HEK293 (cell line): ENCODE measurements around the gene JAZF1.

ENCODE experiments used
- CTCF ChIA-PET: fragments of 350-600 bp; formaldehyde crosslinking; extraction: SDS; loops from one replicate; lab custom pipeline; 2021; ENCODE audit warnings: antibody characterized with exemption; lab: Yijun Ruan, JAX
- POLR2A ChIA-PET: fragments of 300-600 bp; formaldehyde crosslinking; extraction: SDS; loops from one replicate; lab custom pipeline; 2020; ENCODE audit warnings: antibody characterized with exemption, inconsistent platforms; lab: Yijun Ruan, JAX
- H3K27ac ChIP-seq: fragments of 200-500 bp; sonication (Bioruptor generic); 2 replicates; pipeline ENCODE4 v1.5.1; 2014; ENCODE audit warnings: low read depth, low read length, control low read depth, inconsistent platforms; ENCODE audit errors: extremely low read depth
- H3K36me3 ChIP-seq, 2 experiments: fragments of 200-500 bp in 1 of 2; sonication (Bioruptor generic) in 1 of 2; 1 replicate in 1 of 2; 2 replicates in 1 of 2; pipeline ENCODE4 v1.5.1; 2014 to 2017; ENCODE audit warnings: inconsistent platforms in 2 of 2, low read length in 2 of 2; ENCODE audit not compliant: control insufficient read depth in 2 of 2, insufficient read depth in 1 of 2
- H3K4me1 ChIP-seq: fragments of 200-500 bp; sonication (Bioruptor generic); 2 replicates; pipeline ENCODE4 v1.5.1; 2014; ENCODE audit warnings: mild to moderate bottlenecking, low read length, inconsistent platforms; ENCODE audit not compliant: control insufficient read depth, insufficient read depth
- H3K4me3 ChIP-seq: 2 replicates; pipeline ENCODE4 v1.5.1; 2011; ENCODE audit warnings: low read depth, mild to moderate bottlenecking, control low read depth, low read length, moderate library complexity
- H3K9me3 ChIP-seq: fragments of 200-500 bp; sonication (Bioruptor generic); 2 replicates; pipeline ENCODE4 v1.5.1; 2014; ENCODE audit warnings: low read depth, low read length, inconsistent platforms; ENCODE audit not compliant: control insufficient read depth, insufficient read depth
- ATF2 ChIP-seq: fragments of 450-650 bp; formaldehyde crosslinking; IDR thresholded peaks from 2 replicates; pipeline ENCODE4 v1.5.1; 2016; ENCODE audit warnings: missing biosample characterization, missing genetic modification characterization, low read depth
- EGR2 ChIP-seq: fragments of 450-650 bp; formaldehyde crosslinking; IDR thresholded peaks from 2 replicates; pipeline ENCODE4 v1.5.1; 2016; ENCODE audit warnings: low read depth, missing biosample characterization, missing genetic modification characterization
- OSR2 ChIP-seq: fragments of 450-650 bp; formaldehyde crosslinking; IDR thresholded peaks from 2 replicates; pipeline ENCODE4 v1.5.1; 2016; ENCODE audit warnings: missing biosample characterization, missing genetic modification characterization
- PRDM1 ChIP-seq: fragments of 450-650 bp; formaldehyde crosslinking; IDR thresholded peaks from 2 replicates; pipeline ENCODE4; 2016; ENCODE audit warnings: missing biosample characterization, missing genetic modification characterization
- PRDM10 ChIP-seq: fragments of 450-650 bp; formaldehyde crosslinking; IDR thresholded peaks from 2 replicates; pipeline ENCODE4 v1.5.1; 2016; ENCODE audit warnings: missing biosample characterization, missing genetic modification characterization
- ZBTB10 ChIP-seq: fragments of 450-650 bp; formaldehyde crosslinking; IDR thresholded peaks from 2 replicates; pipeline ENCODE4 v1.5.1; 2016; ENCODE audit warnings: missing biosample characterization, missing genetic modification characterization
- ZBTB17 ChIP-seq: fragments of 450-650 bp; formaldehyde crosslinking; IDR thresholded peaks from 2 replicates; pipeline ENCODE4 v1.5.1; 2016; ENCODE audit warnings: missing biosample characterization, missing genetic modification characterization
- ZBTB21 ChIP-seq: fragments of 450-650 bp; formaldehyde crosslinking; IDR thresholded peaks from 2 replicates; pipeline ENCODE4 v1.5.1; 2017; ENCODE audit warnings: missing biosample characterization, missing genetic modification characterization
- ZFHX2 ChIP-seq: fragments of 450-650 bp; formaldehyde crosslinking; conservative IDR thresholded peaks from 2 replicates; pipeline ENCODE4 v1.5.1; 2016; ENCODE audit warnings: missing biosample characterization, missing genetic modification characterization
- ZFP3 ChIP-seq: fragments of 450-650 bp; formaldehyde crosslinking; IDR thresholded peaks from 2 replicates; pipeline ENCODE4 v1.5.1; 2016; ENCODE audit warnings: low read depth, missing biosample characterization, missing genetic modification characterization
- ZIC2 ChIP-seq: fragments of 450-650 bp; formaldehyde crosslinking; IDR thresholded peaks from 2 replicates; pipeline ENCODE4 v1.5.1; 2016; ENCODE audit warnings: missing biosample characterization, missing genetic modification characterization
- ZNF221 ChIP-seq: fragments of 450-650 bp; formaldehyde crosslinking; IDR thresholded peaks from 2 replicates; pipeline ENCODE4 v1.5.1; 2017; ENCODE audit warnings: missing biosample characterization, missing genetic modification characterization, borderline replicate concordance
- ZNF24 ChIP-seq: fragments of 450-650 bp; formaldehyde crosslinking; IDR thresholded peaks from 2 replicates; pipeline ENCODE4 v1.5.1; 2016; ENCODE audit warnings: missing biosample characterization, missing genetic modification characterization
- ZNF248 ChIP-seq: fragments of 450-650 bp; formaldehyde crosslinking; IDR thresholded peaks from 2 replicates; pipeline ENCODE4 v1.5.1; 2017; ENCODE audit warnings: missing biosample characterization, missing genetic modification characterization
- ZNF335 ChIP-seq: fragments of 450-650 bp; formaldehyde crosslinking; conservative IDR thresholded peaks from 2 replicates; pipeline ENCODE4 v1.5.1; 2016; ENCODE audit warnings: missing biosample characterization, missing genetic modification characterization
- ZNF341 ChIP-seq: fragments of 450-650 bp; formaldehyde crosslinking; IDR thresholded peaks from 2 replicates; pipeline ENCODE4; 2016; ENCODE audit warnings: low read depth, missing biosample characterization, missing genetic modification characterization
- ZNF362 ChIP-seq: fragments of 450-650 bp; formaldehyde crosslinking; IDR thresholded peaks from 2 replicates; pipeline ENCODE4 v1.5.1; 2016; ENCODE audit warnings: missing biosample characterization, missing genetic modification characterization
- ZNF366 ChIP-seq: fragments of 450-650 bp; formaldehyde crosslinking; conservative IDR thresholded peaks from 2 replicates; pipeline ENCODE4 v1.5.1; 2016; ENCODE audit warnings: missing biosample characterization, missing genetic modification characterization
- ZNF530 ChIP-seq: fragments of 450-650 bp; formaldehyde crosslinking; IDR thresholded peaks from 2 replicates; pipeline ENCODE4 v1.5.1; 2016; ENCODE audit warnings: low read depth, missing biosample characterization, missing genetic modification characterization
- ZNF610 ChIP-seq: fragments of 450-650 bp; formaldehyde crosslinking; IDR thresholded peaks from 2 replicates; pipeline ENCODE4 v1.5.1; 2016; ENCODE audit warnings: missing biosample characterization, missing genetic modification characterization, borderline replicate concordance
- ZNF629 ChIP-seq: fragments of 450-650 bp; formaldehyde crosslinking; IDR thresholded peaks from 2 replicates; pipeline ENCODE4 v1.5.1; 2017; ENCODE audit warnings: missing biosample characterization, missing genetic modification characterization
- ZNF664 ChIP-seq: fragments of 450-650 bp; formaldehyde crosslinking; IDR thresholded peaks from 2 replicates; pipeline ENCODE4 v1.5.1; 2016; ENCODE audit warnings: missing biosample characterization, missing genetic modification characterization
- ZNF707 ChIP-seq: fragments of 450-650 bp; formaldehyde crosslinking; IDR thresholded peaks from 2 replicates; pipeline ENCODE4 v1.5.1; 2016; ENCODE audit warnings: missing biosample characterization, missing genetic modification characterization
- ZNF747 ChIP-seq: fragments of 450-650 bp; formaldehyde crosslinking; IDR thresholded peaks from 2 replicates; pipeline ENCODE4 v1.5.1; 2016; ENCODE audit warnings: missing biosample characterization, missing genetic modification characterization
- ZSCAN23 ChIP-seq: fragments of 450-650 bp; formaldehyde crosslinking; IDR thresholded peaks from 2 replicates; pipeline ENCODE4 v1.5.1; 2016; ENCODE audit warnings: missing biosample characterization, missing genetic modification characterization

JAZF1 gene

GRCh38 chr7:28176174-28176573, 4.4 kb downstream of the JAZF1 start:
- TF ChIP-seq PRDM1 (tag by site-specific recombination) (no peak), ZNF335 (tag by site-specific recombination) (peak; percentile 23; the same call in 1 of the 2 replicates), ZFHX2 (tag by site-specific recombination) (no peak)
- Histone ChIP-seq H3K36me3 (no peaks in the 10 kb centered on the region), H3K27ac (peak overlapping the region; percentile 17; the same call in 1 of the 2 replicates), H3K9me3 (no peaks in the 10 kb centered on the region), H3K4me3 (no peak overlapping the region), H3K4me1 (peaks cover 14% of the 10 kb centered on the region)
- POLR2A ChIA-PET = no interaction called here
- CTCF ChIA-PET = no interaction called here

GRCh38 chr7:28174901-28175661, 5.5 kb downstream of the JAZF1 start:
- no peaks in the 10 kb centered on the region for H3K36me3 ChIP-seq
- H3K9me3 ChIP-seq = no peaks in the 10 kb centered on the region
- peaks cover 13% of the 10 kb centered on the region for H3K4me1 ChIP-seq
- POLR2A ChIA-PET = no interaction called here
- H3K27ac ChIP-seq = no peak overlapping the region
- H3K4me3 ChIP-seq = no peak overlapping the region
- TF ChIP-seq ZBTB21 (tag by site-specific recombination) (peak; percentile 50; the same call in 1 of the 2 replicates), ZNF747 (tag by site-specific recombination) (no peak), ZNF530 (tag by site-specific recombination) (no peak), ZNF341 (tag by site-specific recombination) (peak; percentile 15; the same call in 1 of the 2 replicates), ZFP3 (tag by site-specific recombination) (no peak), ZBTB10 (tag by site-specific recombination) (no peak), ZNF610 (tag by site-specific recombination) (no peak), ZNF221 (no peak), ZNF362 (tag by site-specific recombination) (no peak), ZNF366 (tag by site-specific recombination) (0 out of 2 replicates have a peak, but pooled peaks have one; percentile 18), ZSCAN23 (tag by site-specific recombination) (no peak), ATF2 (peak; percentile 93), ZNF24 (tag by site-specific recombination) (no peak), ZBTB17 (tag by site-specific recombination) (0 out of 2 replicates have a peak, but pooled peaks have one; percentile 7), PRDM10 (tag by site-specific recombination) (peak; percentile 61), ZNF629 (tag by site-specific recombination) (peak; percentile 81), ZIC2 (tag by site-specific recombination) (no peak), OSR2 (tag by site-specific recombination) (no peak), ZNF664 (tag by site-specific recombination) (peak; percentile 98), ZNF707 (tag by site-specific recombination) (no peak), EGR2 (tag by site-specific recombination) (no peak), ZNF248 (tag by site-specific recombination) (no peak)
- CTCF ChIA-PET = no interaction called here
